NCI-H2029 (cell line): ENCODE results near the gene NNAT.

Experiments used
- DNase-seq: peaks from one replicate; lab custom pipeline; 2025; lab: John Stamatoyannopoulos, UW

The NNAT gene

DNA sequence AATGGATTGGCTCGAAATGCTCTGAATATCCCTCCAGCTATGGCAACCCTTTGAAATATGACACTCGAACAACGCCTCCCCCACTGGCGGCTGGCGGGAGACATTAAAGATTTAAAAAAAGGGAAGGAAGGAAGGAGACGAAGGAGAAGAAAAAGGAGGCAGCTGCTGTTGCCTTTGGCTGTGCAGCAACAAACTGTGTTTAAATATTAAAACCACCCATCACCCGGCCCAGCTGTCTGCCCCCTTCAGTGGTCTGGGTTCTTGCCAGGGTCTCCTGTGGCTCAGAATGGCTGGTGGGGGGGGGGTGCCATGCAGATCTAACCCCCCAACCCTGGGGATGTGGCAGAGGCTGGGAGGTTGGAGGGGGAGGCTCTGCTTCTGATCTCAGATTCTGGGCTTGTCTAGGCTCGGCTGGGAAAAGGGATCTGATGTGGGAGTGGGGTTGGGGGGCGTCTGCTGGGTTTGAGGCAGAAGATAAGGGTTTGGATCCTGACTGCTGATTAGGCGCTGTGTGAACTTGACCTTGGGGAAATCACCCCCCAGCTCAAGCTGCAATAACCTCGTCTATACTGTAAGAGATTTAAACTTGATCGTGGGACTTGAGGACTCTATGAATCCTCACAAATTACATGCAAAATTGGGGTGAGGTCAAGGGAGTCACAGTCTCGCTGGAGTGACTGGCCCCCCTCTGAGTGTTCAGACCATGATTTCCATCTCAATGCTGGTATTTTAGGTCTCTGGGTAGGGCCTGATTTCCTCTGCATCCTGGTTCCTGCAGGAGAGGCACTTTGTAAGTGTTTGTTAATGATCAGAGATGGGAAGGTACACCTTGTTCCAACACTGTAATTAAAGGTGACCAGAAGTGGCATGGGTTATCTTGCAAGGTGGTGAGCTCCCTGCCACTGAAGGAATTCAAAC is 46.9 kb downstream of the NNAT start:
- DNase-seq: peak; percentile 12

- DNase-seq: no peak
These were observed 49.4 kb downstream of the NNAT start for GRCh38 chr20:37570419-37570818.

- DNase-seq: no peak
These were observed 50.0 kb downstream of the NNAT start for GRCh38 chr20:37571033-37571432.
